Astrocyte of the cerebellum (primary cell): Measurements from ENCODE around the gene STAB2.

Experiments used
- DNase-seq: peaks from one replicate; pipeline ENCODE4 v3.0.0-alpha.2; 2011; ENCODE audit warnings: low read depth
- H3K4me3 ChIP-seq: 2 replicates; pipeline ENCODE4 v1.5.1; 2011; ENCODE audit warnings: mild to moderate bottlenecking, low read depth, low read length, moderate library complexity
- in situ Hi-C: cut with HindIII; loops from 2 replicates; pipeline ENCODE4 v1.10.0; 2017; ENCODE audit warnings: low sequenced_read_pairs
- TF ChIP-seq, protein P1 (sequence below): IDR thresholded peaks from 2 replicates; pipeline ENCODE4 v1.5.1; 2012; ENCODE audit warnings: low read length, low read depth, moderate library complexity, mild to moderate bottlenecking; ENCODE audit errors: missing control alignments

STAB2 gene

DNA sequence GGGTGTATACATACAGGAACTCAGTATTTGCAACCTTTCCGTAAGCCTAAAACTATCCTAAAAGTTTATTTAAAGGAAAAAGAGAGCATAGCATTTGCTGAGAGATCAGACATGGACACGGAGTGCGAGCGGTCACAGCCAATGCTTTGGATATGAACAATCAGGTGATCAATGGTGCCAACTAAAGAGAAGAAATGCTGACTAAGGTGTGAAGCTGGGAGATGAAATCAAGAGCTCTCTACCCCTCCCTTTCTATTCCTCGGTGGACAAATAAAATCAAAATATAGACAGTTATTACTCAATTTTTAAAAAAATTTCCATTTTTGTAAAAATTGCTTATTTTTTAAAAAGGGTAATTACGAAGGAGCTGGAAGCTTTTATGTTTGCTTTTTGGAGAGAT lies 224.7 kb downstream of the STAB2 start:
- DNase-seq = no peak
- in situ Hi-C loops = no loop called here
- TF ChIP-seq, protein P1, sequence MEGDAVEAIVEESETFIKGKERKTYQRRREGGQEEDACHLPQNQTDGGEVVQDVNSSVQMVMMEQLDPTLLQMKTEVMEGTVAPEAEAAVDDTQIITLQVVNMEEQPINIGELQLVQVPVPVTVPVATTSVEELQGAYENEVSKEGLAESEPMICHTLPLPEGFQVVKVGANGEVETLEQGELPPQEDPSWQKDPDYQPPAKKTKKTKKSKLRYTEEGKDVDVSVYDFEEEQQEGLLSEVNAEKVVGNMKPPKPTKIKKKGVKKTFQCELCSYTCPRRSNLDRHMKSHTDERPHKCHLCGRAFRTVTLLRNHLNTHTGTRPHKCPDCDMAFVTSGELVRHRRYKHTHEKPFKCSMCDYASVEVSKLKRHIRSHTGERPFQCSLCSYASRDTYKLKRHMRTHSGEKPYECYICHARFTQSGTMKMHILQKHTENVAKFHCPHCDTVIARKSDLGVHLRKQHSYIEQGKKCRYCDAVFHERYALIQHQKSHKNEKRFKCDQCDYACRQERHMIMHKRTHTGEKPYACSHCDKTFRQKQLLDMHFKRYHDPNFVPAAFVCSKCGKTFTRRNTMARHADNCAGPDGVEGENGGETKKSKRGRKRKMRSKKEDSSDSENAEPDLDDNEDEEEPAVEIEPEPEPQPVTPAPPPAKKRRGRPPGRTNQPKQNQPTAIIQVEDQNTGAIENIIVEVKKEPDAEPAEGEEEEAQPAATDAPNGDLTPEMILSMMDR = no peak

DNA sequence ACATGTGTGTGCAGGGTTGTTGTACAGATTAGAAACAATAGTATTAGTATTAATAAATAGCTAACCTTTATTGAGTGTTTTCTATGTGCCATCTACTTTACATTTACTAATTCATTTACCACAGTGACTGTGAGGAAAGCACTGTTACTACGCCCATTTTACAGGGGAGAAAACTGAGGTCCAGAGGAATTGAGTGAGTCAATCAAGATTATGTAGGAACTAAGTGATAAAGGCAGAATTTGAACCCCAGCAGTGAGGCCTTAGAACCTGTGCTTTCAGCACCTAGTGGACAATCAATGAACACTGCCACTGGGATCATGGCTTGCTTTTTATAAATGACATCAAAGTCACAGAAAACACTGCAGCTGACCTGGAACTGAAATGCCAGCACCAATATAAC lies 225.7 kb downstream of the STAB2 start:
- DNase-seq = no peak
- in situ Hi-C loops = no loop called here
- TF ChIP-seq, protein P1 = no peak
- H3K4me3 ChIP-seq = no peak overlapping the region

More for the DNA sequence above, 224.7 kb downstream of the STAB2 start:
- H3K4me3 ChIP-seq = no peak overlapping the region

DNA sequence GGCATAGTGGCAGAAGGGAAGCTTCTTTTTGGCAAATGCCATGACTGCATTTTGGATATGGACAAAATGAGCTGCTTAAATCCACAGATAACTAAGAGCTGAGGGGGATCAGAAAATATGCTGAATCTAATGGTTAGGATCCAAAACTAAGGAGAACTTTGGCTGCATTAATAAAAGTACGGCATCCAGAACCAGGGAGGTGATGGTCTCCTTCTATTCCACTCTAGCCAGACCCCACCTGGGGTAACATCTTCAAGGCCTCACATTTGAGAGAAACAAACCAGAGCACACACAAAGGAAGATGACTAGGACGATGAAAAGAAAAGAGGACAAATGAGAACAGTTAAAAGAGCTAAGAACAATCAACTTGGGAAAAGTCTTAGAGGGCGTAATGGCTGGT lies 226.4 kb downstream of the STAB2 start:
- in situ Hi-C loops = no loop called here
- TF ChIP-seq, protein P1 = no peak
- no peak overlapping the region for H3K4me3 ChIP-seq
- DNase-seq = no peak

DNA sequence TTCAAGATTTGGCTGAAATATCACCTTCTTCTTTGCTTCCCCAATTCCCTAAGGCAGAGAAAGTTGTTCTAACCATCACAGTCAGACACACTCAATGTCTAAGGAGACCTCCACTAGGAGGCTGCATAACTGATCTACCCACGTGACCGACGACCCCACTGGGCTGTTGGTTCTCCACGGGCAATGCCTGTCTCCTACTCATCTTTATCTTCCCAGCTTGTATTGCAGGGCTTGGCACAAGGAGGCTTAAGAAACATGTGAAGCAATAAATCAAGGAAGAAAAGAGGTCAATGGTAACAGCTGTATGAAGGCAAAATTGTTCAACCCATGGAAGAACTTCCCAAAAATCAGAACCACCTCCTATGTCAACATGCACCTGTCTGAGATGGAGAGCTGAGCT lies 226.9 kb downstream of the STAB2 start:
- H3K4me3 ChIP-seq = no peak overlapping the region
- in situ Hi-C loops = no loop called here
- DNase-seq = no peak
- TF ChIP-seq, protein P1 = no peak

DNA sequence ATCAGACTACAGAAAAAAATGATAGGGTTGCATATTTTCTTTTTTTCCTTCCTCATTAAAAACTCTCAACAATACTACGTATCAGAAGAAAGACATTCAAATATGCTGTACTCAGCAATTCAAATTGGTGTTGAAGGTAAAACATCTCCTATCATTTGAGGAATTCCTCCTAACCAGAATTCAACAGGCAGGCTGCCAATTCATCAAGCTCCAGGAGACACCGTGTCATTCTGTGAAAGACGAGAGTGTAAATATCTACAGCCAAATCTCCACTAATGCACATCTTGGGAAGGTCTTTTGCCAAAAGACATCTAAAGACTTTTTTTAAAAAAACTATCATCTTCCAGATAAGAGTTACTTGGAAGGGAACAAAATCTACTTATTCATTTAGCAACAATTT lies 227.4 kb downstream of the STAB2 start:
- TF ChIP-seq, protein P1 = no peak
- in situ Hi-C loops = no loop called here
- H3K4me3 ChIP-seq = no peak overlapping the region
- DNase-seq = no peak
